GM18505 (cell line): ENCODE results near the gene CYP2W1.
"Not testable (repeated sequence)": the region's sequence is repeated elsewhere in the genome, so short reads cannot be mapped to it uniquely, and the experiment has no call there.

Source experiments
- ATAC-seq: cut with Tn5 transposase; IDR thresholded peaks from one replicate; pipeline ENCODE4 v1.9.1; 2021; ENCODE audit not compliant: unreplicated experiment
- POLR2A ChIP-seq: IDR thresholded peaks from 4 replicates; pipeline ENCODE4 v1.6.1; 2011; ENCODE audit warnings: borderline replicate concordance; ENCODE audit not compliant: insufficient read depth, insufficient read length; ENCODE audit errors: extremely low read depth

Gene CYP2W1

GRCh38 chr7:983004-983615 lies at the start of gene CYP2W1:
TSS of gene CYP2W1 (plus strand) at chr7:983181. CDS start at chr7:983212, 31 bp downstream.
- no peak for TF ChIP-seq POLR2A

GRCh38 chr7:934469-935163 lies 48.4 kb upstream of the CYP2W1 start:
- no peak for ATAC-seq
- TF ChIP-seq POLR2A: no peak

More at GRCh38 chr7:983004-983615, at the start of gene CYP2W1:
- no peak for ATAC-seq

DNA sequence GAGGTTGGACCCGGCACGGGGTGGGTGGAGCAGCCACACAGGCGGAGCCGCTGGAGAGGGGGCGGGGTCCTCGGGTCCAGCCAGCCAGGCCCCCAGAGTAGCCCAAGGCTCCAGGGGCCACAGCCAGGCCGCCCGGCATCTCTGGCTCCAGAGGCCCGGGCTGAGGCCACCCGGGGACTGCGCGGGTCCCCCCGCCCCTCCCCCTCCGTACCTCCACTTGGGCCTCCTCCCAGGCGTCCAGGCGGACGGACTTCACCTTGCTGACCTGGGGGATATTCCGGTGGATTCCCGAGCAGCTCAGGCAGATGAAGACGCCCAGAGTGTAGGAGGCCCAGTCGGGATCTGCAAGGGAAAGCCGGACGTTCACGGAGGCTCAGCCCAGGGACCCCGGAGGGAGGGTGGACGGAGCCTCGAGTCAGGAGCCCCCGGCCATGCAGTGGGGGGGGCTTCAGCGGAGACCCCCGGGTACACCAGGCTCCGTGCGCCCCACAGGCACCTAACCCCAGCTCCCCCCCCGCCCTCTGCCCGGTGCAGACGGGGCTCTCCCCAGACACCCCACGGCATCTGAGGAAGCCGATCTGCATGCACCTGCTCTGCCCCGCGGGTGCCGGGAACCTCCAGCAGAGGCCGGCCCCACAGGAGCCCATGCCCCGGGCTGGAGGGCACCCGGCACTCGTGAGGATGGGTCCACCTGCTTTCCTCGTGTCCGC lies 47.7 kb upstream of the CYP2W1 start:
- ATAC-seq: no peak
- TF ChIP-seq POLR2A: no peak

GRCh38 chr7:935874-936385 lies 47.1 kb upstream of the CYP2W1 start:
- TF ChIP-seq POLR2A: no peak
- ATAC-seq: no peak

- no peak for TF ChIP-seq POLR2A
- peak; percentile 74 for ATAC-seq
Observed at GRCh38 chr7:936386-937054, 46.5 kb upstream of the CYP2W1 start.

GRCh38 chr7:937856-938484 lies 45.0 kb upstream of the CYP2W1 start:
- ATAC-seq: no peak
- no peak for TF ChIP-seq POLR2A

DNA sequence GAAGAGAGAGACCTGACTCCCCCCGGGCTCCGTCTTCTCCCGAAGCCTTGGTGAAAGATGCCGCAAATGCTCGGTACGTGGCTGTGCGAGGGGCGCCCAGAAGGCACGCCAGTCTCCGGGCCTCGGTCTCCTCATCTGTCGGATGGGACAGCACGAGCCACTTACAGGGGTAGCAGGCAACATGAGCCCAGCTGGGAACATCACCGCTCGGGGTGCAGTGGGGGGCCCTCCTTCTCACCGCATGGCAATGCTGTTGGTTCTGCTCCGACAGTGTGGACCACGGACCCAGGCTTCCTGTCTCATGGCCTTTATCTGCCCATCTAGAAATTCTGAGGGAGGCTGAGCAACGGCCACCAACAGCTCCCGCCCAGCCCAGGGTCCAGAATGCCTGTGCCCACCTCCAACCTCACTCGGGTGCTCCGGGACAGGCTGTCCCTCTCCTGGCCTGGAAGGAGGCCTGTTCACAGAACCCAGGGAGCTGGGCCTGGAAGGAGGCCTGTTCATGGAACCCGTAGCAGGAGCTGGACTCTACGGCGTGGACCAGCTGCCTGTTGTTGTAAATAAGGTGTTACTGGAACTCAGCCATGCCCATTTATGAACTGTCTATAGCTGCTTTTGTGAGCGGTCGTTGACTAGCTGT lies 44.3 kb upstream of the CYP2W1 start:
- no peak for ATAC-seq
- TF ChIP-seq POLR2A: no peak

DNA sequence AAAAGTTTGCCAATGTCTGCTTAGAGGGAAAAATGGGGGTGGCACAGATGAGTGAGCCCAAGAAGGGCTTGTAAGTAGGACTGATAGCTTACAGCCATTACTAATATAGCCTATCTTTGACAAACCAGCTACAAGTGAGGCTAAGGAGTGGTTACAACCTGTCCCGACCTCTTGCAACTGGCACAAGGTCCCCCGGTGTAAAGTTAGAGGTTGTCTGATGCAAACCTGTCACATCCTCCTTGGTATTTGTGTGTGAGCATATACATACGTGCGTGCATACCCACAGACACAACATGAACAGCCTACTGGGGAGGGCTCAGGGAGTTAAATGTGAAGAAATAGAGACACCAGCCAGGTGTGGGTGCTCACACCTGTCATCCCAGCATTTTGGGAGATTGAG lies 43.1 kb upstream of the CYP2W1 start:
- ATAC-seq: no peak
- TF ChIP-seq POLR2A: no peak

DNA sequence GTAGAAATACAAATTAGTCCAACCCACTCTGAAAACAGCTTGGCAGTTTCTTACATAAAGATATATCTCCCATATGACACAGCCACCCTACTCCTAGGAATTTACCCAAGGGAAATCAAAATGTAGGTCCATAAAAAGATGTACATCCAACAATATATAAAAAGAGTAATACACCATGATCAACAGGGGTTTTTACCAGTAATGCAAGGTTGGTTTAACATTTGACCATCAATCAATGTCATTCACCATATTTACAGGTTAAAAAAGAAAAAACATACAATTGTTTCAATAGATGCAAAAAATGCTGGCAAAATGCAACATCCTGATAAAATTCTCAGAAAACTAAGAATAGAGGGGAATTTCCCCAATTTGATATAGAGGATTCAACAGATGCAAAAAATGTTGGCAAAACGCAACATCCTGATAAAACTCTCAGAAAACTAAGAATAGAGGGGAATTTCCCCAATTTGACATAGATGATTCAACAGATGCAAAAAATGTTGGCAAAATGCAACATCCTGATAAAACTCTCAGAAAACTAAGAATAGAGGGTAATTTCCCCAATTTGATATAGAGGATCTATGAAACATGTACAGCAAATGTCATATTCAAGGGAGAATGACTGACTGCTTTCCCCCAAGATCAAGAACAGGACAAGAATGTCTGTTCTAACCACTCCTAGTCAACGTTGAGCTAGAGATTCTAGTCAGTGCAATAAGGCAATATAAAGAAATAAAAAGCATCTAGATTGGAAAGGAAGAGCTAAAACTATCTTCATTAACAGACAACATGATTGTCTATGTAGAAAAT lies 42.2 kb upstream of the CYP2W1 start:
- no peak for ATAC-seq
- no peak for TF ChIP-seq POLR2A

DNA sequence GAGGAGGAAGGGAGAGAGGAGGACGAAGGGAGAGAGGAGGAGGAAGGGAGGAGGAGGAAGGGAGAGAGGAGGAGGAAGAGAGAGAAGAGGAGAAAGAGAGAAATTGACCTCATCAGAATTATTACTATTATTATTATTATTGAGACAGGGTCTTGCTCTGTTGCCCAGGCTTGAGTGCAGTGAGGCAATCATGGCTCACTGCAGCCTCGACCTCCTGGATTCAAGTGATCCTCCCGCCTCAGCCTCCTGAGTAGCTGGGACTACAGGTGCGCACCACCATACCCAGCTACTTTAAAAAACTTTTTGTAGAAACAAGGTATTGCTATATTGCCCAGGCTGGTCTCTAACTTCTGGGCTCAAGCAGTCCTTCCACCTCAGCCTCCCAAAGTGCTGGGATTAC lies 39.2 kb upstream of the CYP2W1 start:
- not testable (repeated sequence) for ATAC-seq

DNA sequence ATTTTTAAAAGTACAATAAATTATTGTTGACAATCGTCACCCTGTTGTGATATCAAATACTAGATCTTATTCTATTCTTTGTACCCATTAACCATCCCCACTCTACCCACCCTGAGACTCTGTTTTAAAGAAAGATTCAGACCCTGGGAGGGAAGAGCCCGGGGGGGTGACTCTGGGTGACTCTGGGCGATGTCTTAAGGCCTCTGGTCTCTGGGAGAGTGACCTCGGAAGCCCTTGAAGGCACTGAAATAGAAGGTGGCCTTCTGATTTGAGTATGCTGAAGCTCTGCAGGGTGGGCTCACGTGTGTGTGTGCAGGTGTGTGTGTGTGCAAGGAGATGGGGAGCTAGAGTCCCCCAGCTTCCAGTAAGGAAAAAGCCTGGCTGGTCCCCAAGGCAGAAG lies 38.2 kb upstream of the CYP2W1 start:
- no peak for TF ChIP-seq POLR2A
- ATAC-seq: no peak

- no peak for ATAC-seq
- TF ChIP-seq POLR2A: no peak
Observed at GRCh38 chr7:945147-945555, 37.8 kb upstream of the CYP2W1 start.
